ENCODE results near the gene PID1.
"Not testable (repeated sequence)": the region's sequence is repeated elsewhere in the genome, so short reads cannot be mapped to it uniquely, and the experiment has no call there.

Gene PID1

GRCh38 chr2:229206548-229206947 lies 64.5 kb downstream of the PID1 start:
- DNase-seq = no peak

- DNase-seq = no peak
Measured at GRCh38 chr2:229205704-229206103, 65.4 kb downstream of the PID1 start.

- DNase-seq = no peak
Measured at GRCh38 chr2:229202646-229203045, 68.4 kb downstream of the PID1 start.

- DNase-seq = no peak
Measured at GRCh38 chr2:229201521-229201920, 69.6 kb downstream of the PID1 start.

GRCh38 chr2:229199267-229199666 lies 71.8 kb downstream of the PID1 start:
- no peak for DNase-seq

GRCh38 chr2:229196448-229196847 lies 74.6 kb downstream of the PID1 start:
- DNase-seq = no peak

GRCh38 chr2:229195346-229195947 lies 75.6 kb downstream of the PID1 start:
- DNase-seq = no peak

- DNase-seq = no peak
Measured at GRCh38 chr2:229193281-229193680, 77.8 kb downstream of the PID1 start.

GRCh38 chr2:229191413-229191812 lies 79.7 kb downstream of the PID1 start:
- no peak for DNase-seq

- not testable (repeated sequence) for DNase-seq
Measured at GRCh38 chr2:229187123-229187522, 84.0 kb downstream of the PID1 start.

- DNase-seq = no peak
Measured at GRCh38 chr2:229181641-229182040, 89.4 kb downstream of the PID1 start.

GRCh38 chr2:229180658-229181057 lies 90.4 kb downstream of the PID1 start:
- no peak for DNase-seq

- no peak for DNase-seq
Measured at GRCh38 chr2:229179628-229180027, 91.5 kb downstream of the PID1 start.

- no peak for DNase-seq
Measured at GRCh38 chr2:229178706-229179105, 92.4 kb downstream of the PID1 start.

GRCh38 chr2:229178117-229178516 lies 93.0 kb downstream of the PID1 start:
- DNase-seq = no peak

- DNase-seq = no peak
Measured at GRCh38 chr2:229176136-229176535, 95.0 kb downstream of the PID1 start.

- no peak for DNase-seq
Measured at GRCh38 chr2:229175497-229175863, 95.6 kb downstream of the PID1 start.

GRCh38 chr2:229174794-229175496 lies 96.1 kb downstream of the PID1 start:
- no peak for DNase-seq

- DNase-seq = no peak
Measured at GRCh38 chr2:229173825-229174359, 97.2 kb downstream of the PID1 start.

- DNase-seq = no peak
Measured at GRCh38 chr2:229170916-229171315, 100.2 kb downstream of the PID1 start.

GRCh38 chr2:229170171-229170570 lies 100.9 kb downstream of the PID1 start:
- no peak for DNase-seq

GRCh38 chr2:229169751-229170150 lies 101.3 kb downstream of the PID1 start:
- DNase-seq = no peak

GRCh38 chr2:229164545-229165249 lies 106.4 kb downstream of the PID1 start:
- DNase-seq = no peak

GRCh38 chr2:229163893-229164292 lies 107.2 kb downstream of the PID1 start:
- no peak for DNase-seq
